PFSK-1 (cell line): ENCODE results near the gene NISCH.

Experiments
- POLR2AphosphoS5 ChIP-seq: IDR thresholded peaks from 2 replicates; pipeline ENCODE4 v1.6.1; 2012; ENCODE audit warnings: low read depth, mild to moderate bottlenecking, control low read depth, low read length, moderate library complexity
- TAF1 ChIP-seq: IDR thresholded peaks from 2 replicates; pipeline ENCODE4 v1.6.1; 2012; ENCODE audit warnings: low read length, control low read depth, borderline replicate concordance; ENCODE audit not compliant: insufficient read depth
- TF ChIP-seq, protein P1 (sequence below), 2 experiments: IDR thresholded peaks; 2 replicates each; pipeline versions ENCODE4 v1.6.1 to v1.8.0; 2011 to 2012; ENCODE audit warnings: low read depth in 2 of 2, low read length in 2 of 2, control low read depth in 1 of 2, inconsistent platforms in 1 of 2, mild to moderate bottlenecking in 1 of 2, moderate library complexity in 1 of 2; ENCODE audit not compliant: insufficient read depth in 1 of 2

DNA sequence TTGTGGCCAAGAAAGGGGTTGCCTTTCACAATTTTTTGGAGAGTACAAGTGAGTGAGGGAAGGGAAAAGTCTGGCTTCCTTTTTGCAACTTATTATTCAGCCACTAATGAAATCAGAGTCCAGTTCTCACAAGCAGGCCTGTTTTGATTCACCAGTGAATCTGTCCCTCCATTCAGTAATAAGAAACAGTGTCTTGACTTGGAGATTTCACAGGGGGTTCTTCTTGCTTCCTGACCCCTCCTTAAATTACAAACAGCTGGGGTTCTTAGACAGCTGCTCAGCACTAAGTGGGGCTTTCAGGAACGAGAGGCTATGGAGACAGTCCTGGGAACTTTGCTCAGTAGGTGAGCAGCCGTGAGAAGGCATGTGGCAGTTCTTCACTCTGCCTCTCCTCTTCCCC, 35.0 kb upstream of the NISCH start:
- TF ChIP-seq, protein P1, sequence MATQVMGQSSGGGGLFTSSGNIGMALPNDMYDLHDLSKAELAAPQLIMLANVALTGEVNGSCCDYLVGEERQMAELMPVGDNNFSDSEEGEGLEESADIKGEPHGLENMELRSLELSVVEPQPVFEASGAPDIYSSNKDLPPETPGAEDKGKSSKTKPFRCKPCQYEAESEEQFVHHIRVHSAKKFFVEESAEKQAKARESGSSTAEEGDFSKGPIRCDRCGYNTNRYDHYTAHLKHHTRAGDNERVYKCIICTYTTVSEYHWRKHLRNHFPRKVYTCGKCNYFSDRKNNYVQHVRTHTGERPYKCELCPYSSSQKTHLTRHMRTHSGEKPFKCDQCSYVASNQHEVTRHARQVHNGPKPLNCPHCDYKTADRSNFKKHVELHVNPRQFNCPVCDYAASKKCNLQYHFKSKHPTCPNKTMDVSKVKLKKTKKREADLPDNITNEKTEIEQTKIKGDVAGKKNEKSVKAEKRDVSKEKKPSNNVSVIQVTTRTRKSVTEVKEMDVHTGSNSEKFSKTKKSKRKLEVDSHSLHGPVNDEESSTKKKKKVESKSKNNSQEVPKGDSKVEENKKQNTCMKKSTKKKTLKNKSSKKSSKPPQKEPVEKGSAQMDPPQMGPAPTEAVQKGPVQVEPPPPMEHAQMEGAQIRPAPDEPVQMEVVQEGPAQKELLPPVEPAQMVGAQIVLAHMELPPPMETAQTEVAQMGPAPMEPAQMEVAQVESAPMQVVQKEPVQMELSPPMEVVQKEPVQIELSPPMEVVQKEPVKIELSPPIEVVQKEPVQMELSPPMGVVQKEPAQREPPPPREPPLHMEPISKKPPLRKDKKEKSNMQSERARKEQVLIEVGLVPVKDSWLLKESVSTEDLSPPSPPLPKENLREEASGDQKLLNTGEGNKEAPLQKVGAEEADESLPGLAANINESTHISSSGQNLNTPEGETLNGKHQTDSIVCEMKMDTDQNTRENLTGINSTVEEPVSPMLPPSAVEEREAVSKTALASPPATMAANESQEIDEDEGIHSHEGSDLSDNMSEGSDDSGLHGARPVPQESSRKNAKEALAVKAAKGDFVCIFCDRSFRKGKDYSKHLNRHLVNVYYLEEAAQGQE (IDR thresholded peaks at IDR 0.05; ENCODE audit: insufficient read depth in 1 of 2, low read depth in 2 of 2, low read length in 2 of 2) = no peak
- TF ChIP-seq TAF1 (no peak), POLR2AphosphoS5 (no peak)
